Stomach (tissue), 9 donors: ENCODE measurements around the gene SLC18A2. TPM values are rescaled to one million over a fixed set of nuclear protein-coding genes. Genes with fewer than 3 reads are reported as not detected.

Experiments
- DNase-seq, 2 donors: peaks; one replicate each; pipeline versions ENCODE4 v3.0.0 to v3.0.0-alpha.2; 2013 to 2019
- H3K27ac ChIP-seq, 5 donors: fragments of 200-600 bp in 4 of 5; sonication (generic) in 4 of 5; one replicate each; pipeline ENCODE4 v1.5.1; 2013 to 2019; ENCODE audit warnings: mild to moderate bottlenecking in 1 of 5, moderate library complexity in 1 of 5
- H3K27me3 ChIP-seq, 3 donors: fragments of 200-600 bp; sonication (generic); one replicate each; pipeline ENCODE4 v1.5.1; 2017 to 2019; ENCODE audit warnings: mixed run types in 1 of 3
- H3K36me3 ChIP-seq, 4 donors: fragments of 200-600 bp; sonication (generic); 1 replicate in 3 of 4; 2 replicates in 1 of 4; pipeline ENCODE4 v1.5.1; 2016 to 2019
- H3K4me1 ChIP-seq, 4 donors: fragments of 200-600 bp; sonication (generic); one replicate each; pipeline ENCODE4 v1.5.1; 2016 to 2019
- H3K4me3 ChIP-seq, 4 donors: fragments of 200-600 bp; sonication (generic) in 3 of 4; one replicate each; pipeline ENCODE4 v1.5.1; 2016 to 2019; ENCODE audit warnings: mild to moderate bottlenecking in 1 of 4
- H3K9me3 ChIP-seq, 4 donors: fragments of 200-600 bp; sonication (generic); one replicate each; pipeline ENCODE4 v1.5.1; 2016 to 2019
- CTCF ChIP-seq, 7 experiments: fragments of 450-650 bp in 4 of 7; fragments of 200-600 bp in 3 of 7; sonication (generic) in 3 of 7; IDR thresholded peaks; one replicate each; pipeline ENCODE4 v1.5.1; 2016 to 2019; ENCODE audit warnings: antibody characterized with exemption in 7 of 7, control low read depth in 2 of 7, mild to moderate bottlenecking in 1 of 7
- EP300 ChIP-seq: sonication (generic); formaldehyde crosslinking; IDR thresholded peaks from one replicate; pipeline ENCODE4 v1.6.1; 2017; ENCODE audit warnings: antibody characterized with exemption
- POLR2A ChIP-seq, 4 donors: fragments of 450-650 bp; IDR thresholded peaks; one replicate each; pipeline ENCODE4 v1.6.1; 2016; ENCODE audit warnings: antibody characterized with exemption in 4 of 4, control low read depth in 2 of 4, mild to moderate bottlenecking in 1 of 4, moderate library complexity in 1 of 4
- POLR2AphosphoS5 ChIP-seq, 3 donors: sonication (generic); formaldehyde crosslinking; IDR thresholded peaks; one replicate each; pipeline ENCODE4 v1.6.1; 2016; ENCODE audit warnings: antibody characterized with exemption in 3 of 3
- WGBS, 5 donors: extraction: QIAGEN DNeasy Blood & Tissue Kit in 3 of 5; methylation state at CpG; one replicate each; pipeline versions ENCODE4 v1.1.5 to v1.1.7; 2013 to 2018; 5-methylcytosine and 5-hydroxymethylcytosine counted together
- intact Hi-C: fragments of 100-400 bp; cut with DNase I; formaldehyde crosslinking; loops from one replicate; pipeline ENCODE4 v1.15.1; 2023; ENCODE audit warnings: low total_unique reads
- polyA plus RNA-seq, 3 donors: library from polyadenylated mRNA; stranded (reverse); fragments of 200-250 nt; gene quantifications; one replicate each; pipeline ENCODE4 v1.2.3, GENCODE V29; 2013
- total RNA-seq, 5 donors: library from RNA; depleted of rRNA; stranded (reverse); fragments of >200 nt; gene quantifications; one replicate each; pipeline versions ENCODE4 v1.1.0 to v1.2.3, GENCODE V29; 2014 to 2016
- donor health status: healthy with polysubstance abuse.
- donor health status: Bipolar disorder and iron deficiency.
- donor health status: healthy.

The SLC18A2 gene
- total and polyA plus RNA-seq, 8 donors, result 0.43 to 49.6 (median 2.3) TPM; not detected in 1

- no peaks in the 10 kb centered on the region for H3K36me3 ChIP-seq
- H3K9me3 ChIP-seq, result peaks cover 0 to 22% (median 13%) of the 10 kb centered on the region in 4 donors
- no peak for DNase-seq
- TF ChIP-seq POLR2A (IDR thresholded peaks at IDR 0.05), result no peak
- TF ChIP-seq CTCF (IDR thresholded peaks at IDR 0.05), result no peak
- TF ChIP-seq EP300, result no peak
- no peak for TF ChIP-seq POLR2AphosphoS5 (IDR thresholded peaks at IDR 0.05)
- 45 to 68% (median 64%) methylated on average over 10 to 15 of the region's 15 CpGs for WGBS, 5 donors
- H3K4me3 ChIP-seq, result peak overlapping the region in 3 of 4 donors; percentile 45 to 56 (median 55)
- no peak overlapping the region for H3K27ac ChIP-seq
- H3K4me1 ChIP-seq, result peaks cover 9 to 17% (median 16%) of the 10 kb centered on the region in 4 donors
- H3K27me3 ChIP-seq, result peaks cover 0 to 75% (median 36%) of the 10 kb centered on the region in 3 donors
- intact Hi-C loops, result loop anchor here (10.0 kb wide), 1 partner anchor 229 kb away; no protein-coding TSS in a partner anchor
These were observed 24.9 kb upstream of the SLC18A2 start for GRCh38 chr10:117216028-117216427.

DNA sequence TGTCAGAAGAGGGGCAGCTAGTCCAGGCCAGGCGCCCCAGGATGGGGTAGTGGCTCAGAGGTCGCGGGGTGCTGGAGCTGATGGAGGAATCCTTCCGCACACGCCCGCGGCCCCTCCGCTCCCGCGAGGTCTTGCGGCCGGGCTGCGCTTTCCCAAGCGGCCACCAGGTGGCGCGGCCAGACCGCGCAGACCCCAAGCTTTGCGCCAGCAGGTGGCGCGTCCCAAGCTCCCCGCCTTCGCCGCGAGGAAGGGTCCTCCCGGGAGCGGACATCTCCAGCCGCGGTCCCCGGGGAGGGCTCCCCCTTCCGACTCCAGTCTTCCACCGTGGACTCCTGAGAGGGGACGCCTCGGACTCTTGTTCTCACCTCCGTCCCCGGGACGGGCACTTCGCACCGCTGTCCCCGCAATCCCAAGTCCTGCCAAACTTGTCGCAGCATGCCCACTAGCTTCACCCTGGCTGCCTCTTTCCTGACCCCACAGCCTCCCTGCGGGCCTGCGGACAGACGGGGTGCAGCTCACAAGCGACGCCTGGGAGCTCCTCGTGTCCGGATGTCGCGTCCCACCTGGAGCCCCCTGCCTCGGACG is 24.2 kb upstream of the SLC18A2 start:
- TF ChIP-seq POLR2A (IDR thresholded peaks at IDR 0.05), result no peak
- TF ChIP-seq POLR2AphosphoS5 (IDR thresholded peaks at IDR 0.05), result peak in 1 of 3 donors; percentile 55
- peak in 6 of 7 experiments; percentile 10 to 100 (median 99) for TF ChIP-seq CTCF (IDR thresholded peaks at IDR 0.05)
- no peak for TF ChIP-seq EP300
- WGBS, 5 donors, result 1 to 2% (median 1%) methylated on average over 16 to 52 of the region's 52 CpGs
- H3K36me3 ChIP-seq, result no peaks in the 10 kb centered on the region
- H3K4me3 ChIP-seq, result peak overlapping the region; percentile 36 to 56 (median 50)
- H3K27me3 ChIP-seq, result peaks cover 0 to 80% (median 36%) of the 10 kb centered on the region in 3 donors
- DNase-seq, result peak; percentile 73 to 92
- H3K27ac ChIP-seq, result no peak overlapping the region
- peaks cover 9 to 17% (median 16%) of the 10 kb centered on the region in 4 donors for H3K4me1 ChIP-seq
- intact Hi-C loops, result loop anchor here (10.0 kb wide), 1 partner anchor 228 kb away; no protein-coding TSS in a partner anchor
- H3K9me3 ChIP-seq, result peaks cover 0 to 17% (median 8%) of the 10 kb centered on the region in 4 donors

- Histone ChIP-seq H3K4me1 (peaks cover 9 to 17% (median 16%) of the 10 kb centered on the region in 4 donors), H3K27me3 (peaks cover 0 to 85% (median 36%) of the 10 kb centered on the region in 3 donors), H3K4me3 (peak overlapping the region; percentile 36 to 56 (median 50)), H3K36me3 (no peaks in the 10 kb centered on the region), H3K9me3 (peaks cover 0 to 12% (median 2%) of the 10 kb centered on the region in 4 donors), H3K27ac (no peak overlapping the region)
- TF ChIP-seq POLR2AphosphoS5 (IDR thresholded peaks at IDR 0.05) (no peak), CTCF (IDR thresholded peaks at IDR 0.05) (no peak), EP300 (no peak), POLR2A (IDR thresholded peaks at IDR 0.05) (no peak)
- peak in 1 of 2 donors; percentile 40 for DNase-seq
- intact Hi-C loops, result loop anchor here (10.0 kb wide), 1 partner anchor 228 kb away; no protein-coding TSS in a partner anchor
- WGBS, 5 donors, result 11 to 23% (median 11%) methylated on average over 12 to 22 of the region's 22 CpGs
These were observed 23.6 kb upstream of the SLC18A2 start for GRCh38 chr10:117217196-117217761.

DNA sequence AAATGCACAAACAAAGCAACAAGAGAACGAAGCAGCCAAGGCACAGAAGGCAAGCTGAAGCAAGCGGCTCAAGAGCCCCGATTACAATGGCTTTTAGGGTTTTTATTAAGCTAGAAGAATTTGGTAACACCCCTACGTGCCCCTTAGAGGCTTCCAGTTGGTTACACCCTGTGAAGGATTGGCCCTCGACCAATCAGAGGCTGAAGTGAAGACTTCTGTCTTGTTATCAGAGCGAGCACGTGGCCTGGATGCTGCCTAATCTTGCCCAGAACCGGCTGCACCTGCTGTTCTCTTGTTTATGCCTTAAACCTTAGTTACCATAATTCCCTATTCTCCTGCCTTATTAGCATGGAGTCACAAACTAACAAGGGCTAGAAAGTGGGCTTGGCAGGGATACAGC is 22.3 kb upstream of the SLC18A2 start:
- Histone ChIP-seq H3K4me3 (no peak overlapping the region), H3K36me3 (no peaks in the 10 kb centered on the region), H3K27me3 (peaks cover 0 to 82% (median 36%) of the 10 kb centered on the region in 3 donors), H3K27ac (no peak overlapping the region), H3K4me1 (peaks cover 9 to 17% (median 16%) of the 10 kb centered on the region in 4 donors), H3K9me3 (no peaks in the 10 kb centered on the region)
- no peak for TF ChIP-seq EP300
- TF ChIP-seq POLR2AphosphoS5 (IDR thresholded peaks at IDR 0.05), result no peak
- TF ChIP-seq CTCF (IDR thresholded peaks at IDR 0.05), result no peak
- TF ChIP-seq POLR2A (IDR thresholded peaks at IDR 0.05), result no peak
- intact Hi-C loops, result loop anchor here (10.0 kb wide), 1 partner anchor 226 kb away; no protein-coding TSS in a partner anchor
- WGBS, 5 donors, result 58 to 76% (median 72%) methylated on average over 8 of the region's 8 CpGs
- no peak for DNase-seq
